ENCODE data around the gene CARF. TPM values are rescaled to one million over a fixed set of nuclear protein-coding genes. Genes with fewer than 3 reads are reported as not detected.

Gene CARF
- total and polyA plus RNA-seq, 2 of the 13 experiments (the other 11 are each of a cell fraction or from before 2014, with no cell fraction given) = 3.0 to 5.4 TPM

DNA sequence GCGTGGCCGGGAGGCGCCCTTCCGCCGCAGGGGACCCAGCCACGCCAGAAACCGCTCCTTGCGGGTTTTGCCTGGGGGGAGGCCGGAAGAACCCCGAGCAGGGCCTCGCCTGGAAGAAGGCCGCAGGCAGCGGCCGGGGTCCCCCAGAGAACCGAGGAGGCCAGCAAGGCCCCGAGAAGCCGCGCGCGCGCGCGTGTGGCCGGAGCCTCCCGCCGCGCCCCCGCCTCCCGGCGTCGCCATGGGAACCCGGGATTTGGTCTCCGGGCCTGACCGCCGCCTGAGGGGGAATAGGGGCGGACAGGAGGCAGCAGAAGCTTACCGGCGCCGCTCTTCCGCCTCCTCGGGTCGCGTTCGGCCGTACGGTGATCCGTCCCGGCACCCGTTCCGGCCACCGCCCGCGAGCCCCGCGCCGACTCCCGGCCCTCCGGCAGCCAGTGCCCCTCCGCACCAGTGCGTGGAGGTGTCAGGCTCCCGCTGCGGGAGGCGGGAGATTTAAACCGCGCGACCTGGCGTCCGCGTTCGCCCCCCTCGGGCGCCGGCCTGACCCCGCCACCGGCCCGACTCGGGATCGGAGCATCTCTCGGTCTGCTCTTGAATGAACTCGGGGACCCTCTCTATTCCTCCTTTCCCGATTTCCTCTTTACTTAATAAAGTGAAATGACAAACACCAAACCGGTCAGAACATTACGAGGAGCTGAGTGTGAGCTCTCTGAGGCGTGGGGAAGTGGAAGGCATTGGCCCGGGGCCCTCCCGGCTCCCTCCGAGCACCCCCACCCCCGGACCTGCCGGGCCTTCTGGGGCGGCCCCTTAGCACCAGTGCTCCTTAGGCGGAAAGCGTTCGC lies 40.6 kb upstream of the CARF start, which contains the start of gene ICA1L (continued):
- TF ChIP-seq GATAD1 (CRISPR knock-in tag; IDR thresholded peaks at IDR 0.05) (peak; percentile 66), THAP11 (CRISPR knock-in tag; IDR thresholded peaks at IDR 0.05) (no peak), ZNF446 (CRISPR knock-in tag; IDR thresholded peaks at IDR 0.05) (no peak), DMTF1 (CRISPR knock-in tag; IDR thresholded peaks at IDR 0.05) (no peak), KLF9 (CRISPR knock-in tag; IDR thresholded peaks at IDR 0.05; ENCODE audit: low read depth) (no peak), NKX3-1 (CRISPR knock-in tag; IDR thresholded peaks at IDR 0.05) (peak; percentile 22; the same call in 1 of the 2 replicates), ZNF343 (CRISPR knock-in tag; IDR thresholded peaks at IDR 0.05) (peak; percentile 62; the same call in 1 of the 2 replicates), GPN1 (CRISPR knock-in tag; IDR thresholded peaks at IDR 0.05; ENCODE audit: borderline replicate concordance) (peak; percentile 69; the same call in 1 of the 2 replicates), NR2F6 (IDR thresholded peaks at IDR 0.05) (no peak), NR2F6 (CRISPR knock-in tag; IDR thresholded peaks at IDR 0.05) (no peak), GZF1 (CRISPR knock-in tag; IDR thresholded peaks at IDR 0.05) (no peak), YEATS2 (CRISPR knock-in tag; IDR thresholded peaks at IDR 0.05; ENCODE audit: borderline replicate concordance) (no peak), ZNF350 (CRISPR knock-in tag; IDR thresholded peaks at IDR 0.05; ENCODE audit: borderline replicate concordance, low read depth) (no peak), ZNF878 (CRISPR knock-in tag; IDR thresholded peaks at IDR 0.05) (peak; percentile 60; the same call in 1 of the 2 replicates), KDM4B (CRISPR knock-in tag; IDR thresholded peaks at IDR 0.05) (no peak), ZNF720 (CRISPR knock-in tag; IDR thresholded peaks at IDR 0.05) (no peak), ZNF232 (CRISPR knock-in tag; IDR thresholded peaks at IDR 0.05; ENCODE audit: borderline replicate concordance) (no peak), MAFF (IDR thresholded peaks at IDR 0.05; ENCODE audit: low read depth, low read length) (no peak), KLF6 (CRISPR knock-in tag; IDR thresholded peaks at IDR 0.05) (no peak; the same call in 1 of the 2 replicates), MLX (CRISPR knock-in tag; IDR thresholded peaks at IDR 0.05) (0 out of 2 replicates have a peak, but pooled peaks have one; percentile 4)
- TF ChIP-seq, protein P1, sequence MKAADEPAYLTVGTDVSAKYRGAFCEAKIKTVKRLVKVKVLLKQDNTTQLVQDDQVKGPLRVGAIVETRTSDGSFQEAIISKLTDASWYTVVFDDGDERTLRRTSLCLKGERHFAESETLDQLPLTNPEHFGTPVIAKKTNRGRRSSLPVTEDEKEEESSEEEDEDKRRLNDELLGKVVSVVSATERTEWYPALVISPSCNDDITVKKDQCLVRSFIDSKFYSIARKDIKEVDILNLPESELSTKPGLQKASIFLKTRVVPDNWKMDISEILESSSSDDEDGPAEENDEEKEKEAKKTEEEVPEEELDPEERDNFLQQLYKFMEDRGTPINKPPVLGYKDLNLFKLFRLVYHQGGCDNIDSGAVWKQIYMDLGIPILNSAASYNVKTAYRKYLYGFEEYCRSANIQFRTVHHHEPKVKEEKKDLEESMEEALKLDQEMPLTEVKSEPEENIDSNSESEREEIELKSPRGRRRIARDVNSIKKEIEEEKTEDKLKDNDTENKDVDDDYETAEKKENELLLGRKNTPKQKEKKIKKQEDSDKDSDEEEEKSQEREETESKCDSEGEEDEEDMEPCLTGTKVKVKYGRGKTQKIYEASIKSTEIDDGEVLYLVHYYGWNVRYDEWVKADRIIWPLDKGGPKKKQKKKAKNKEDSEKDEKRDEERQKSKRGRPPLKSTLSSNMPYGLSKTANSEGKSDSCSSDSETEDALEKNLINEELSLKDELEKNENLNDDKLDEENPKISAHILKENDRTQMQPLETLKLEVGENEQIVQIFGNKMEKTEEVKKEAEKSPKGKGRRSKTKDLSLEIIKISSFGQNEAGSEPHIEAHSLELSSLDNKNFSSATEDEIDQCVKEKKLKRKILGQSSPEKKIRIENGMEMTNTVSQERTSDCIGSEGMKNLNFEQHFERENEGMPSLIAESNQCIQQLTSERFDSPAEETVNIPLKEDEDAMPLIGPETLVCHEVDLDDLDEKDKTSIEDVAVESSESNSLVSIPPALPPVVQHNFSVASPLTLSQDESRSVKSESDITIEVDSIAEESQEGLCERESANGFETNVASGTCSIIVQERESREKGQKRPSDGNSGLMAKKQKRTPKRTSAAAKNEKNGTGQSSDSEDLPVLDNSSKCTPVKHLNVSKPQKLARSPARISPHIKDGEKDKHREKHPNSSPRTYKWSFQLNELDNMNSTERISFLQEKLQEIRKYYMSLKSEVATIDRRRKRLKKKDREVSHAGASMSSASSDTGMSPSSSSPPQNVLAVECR (CRISPR knock-in tag; IDR thresholded peaks at IDR 0.05; ENCODE audit: borderline replicate concordance) = peak; percentile 96
- TF ChIP-seq, protein P2, sequence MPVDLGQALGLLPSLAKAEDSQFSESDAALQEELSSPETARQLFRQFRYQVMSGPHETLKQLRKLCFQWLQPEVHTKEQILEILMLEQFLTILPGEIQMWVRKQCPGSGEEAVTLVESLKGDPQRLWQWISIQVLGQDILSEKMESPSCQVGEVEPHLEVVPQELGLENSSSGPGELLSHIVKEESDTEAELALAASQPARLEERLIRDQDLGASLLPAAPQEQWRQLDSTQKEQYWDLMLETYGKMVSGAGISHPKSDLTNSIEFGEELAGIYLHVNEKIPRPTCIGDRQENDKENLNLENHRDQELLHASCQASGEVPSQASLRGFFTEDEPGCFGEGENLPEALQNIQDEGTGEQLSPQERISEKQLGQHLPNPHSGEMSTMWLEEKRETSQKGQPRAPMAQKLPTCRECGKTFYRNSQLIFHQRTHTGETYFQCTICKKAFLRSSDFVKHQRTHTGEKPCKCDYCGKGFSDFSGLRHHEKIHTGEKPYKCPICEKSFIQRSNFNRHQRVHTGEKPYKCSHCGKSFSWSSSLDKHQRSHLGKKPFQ (CRISPR knock-in tag; IDR thresholded peaks at IDR 0.05; ENCODE audit: insufficient replicate concordance) = no peak

All from HepG2 (cell line).